ENCODE data around the gene LCE5A. TPM values are rescaled to one million over a fixed set of nuclear protein-coding genes. Genes with fewer than 3 reads are reported as not detected.

LCE5A gene
- total RNA-seq, 2 experiments from 2014 or later = not detected

DNA sequence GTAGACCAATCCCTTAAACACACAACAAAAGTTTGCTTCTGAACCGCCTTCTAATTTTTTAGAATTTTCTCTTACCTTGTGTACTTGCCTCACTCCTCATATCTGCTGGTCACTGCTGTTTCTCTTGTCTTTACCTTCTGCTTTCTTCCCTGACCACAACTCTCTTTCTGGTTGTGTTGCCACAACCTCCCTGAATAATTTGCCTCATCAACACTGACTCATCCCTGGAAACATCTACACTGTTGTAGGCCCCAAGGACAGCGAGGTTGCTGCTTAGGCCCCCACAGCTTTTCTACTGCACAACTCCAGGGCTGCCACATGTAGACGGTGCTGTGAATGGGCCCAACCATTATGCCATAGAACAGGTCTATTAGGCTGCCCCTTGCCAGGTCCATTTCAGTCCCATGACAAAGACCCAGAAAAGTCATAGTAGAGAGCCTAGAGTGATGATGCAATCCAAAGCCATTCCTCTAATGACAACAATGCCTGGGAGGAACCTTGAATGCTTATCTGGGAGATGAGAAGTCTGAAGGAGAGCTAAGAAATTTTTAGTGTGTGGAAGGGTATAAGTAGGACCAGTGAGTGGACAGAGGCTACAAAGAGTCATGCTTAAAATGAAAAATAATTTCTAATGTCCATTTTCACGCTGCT, 36.6 kb upstream of the LCE5A start:
- Mint-ChIP-seq H3K4me1 (ENCODE audit: low read depth) (no peaks in the 10 kb centered on the region), H3K27me3 (peaks cover 5% of the 10 kb centered on the region), H3K9me3 (peaks cover 21% of the 10 kb centered on the region), H3K4me3 (no peak overlapping the region), H3K27ac (no peak overlapping the region), H3K36me3 (ENCODE audit: low read depth) (no peaks in the 10 kb centered on the region)
- ChIA-PET CTCF (interaction anchor here (0.6 kb wide), 1 partner anchor 15 kb away, joined by 3 read pairs; no protein-coding TSS in a partner anchor), POLR2A (no interaction called here)
- DNase-seq (no peak), ATAC-seq (no peak)
- TF ChIP-seq, protein P1, sequence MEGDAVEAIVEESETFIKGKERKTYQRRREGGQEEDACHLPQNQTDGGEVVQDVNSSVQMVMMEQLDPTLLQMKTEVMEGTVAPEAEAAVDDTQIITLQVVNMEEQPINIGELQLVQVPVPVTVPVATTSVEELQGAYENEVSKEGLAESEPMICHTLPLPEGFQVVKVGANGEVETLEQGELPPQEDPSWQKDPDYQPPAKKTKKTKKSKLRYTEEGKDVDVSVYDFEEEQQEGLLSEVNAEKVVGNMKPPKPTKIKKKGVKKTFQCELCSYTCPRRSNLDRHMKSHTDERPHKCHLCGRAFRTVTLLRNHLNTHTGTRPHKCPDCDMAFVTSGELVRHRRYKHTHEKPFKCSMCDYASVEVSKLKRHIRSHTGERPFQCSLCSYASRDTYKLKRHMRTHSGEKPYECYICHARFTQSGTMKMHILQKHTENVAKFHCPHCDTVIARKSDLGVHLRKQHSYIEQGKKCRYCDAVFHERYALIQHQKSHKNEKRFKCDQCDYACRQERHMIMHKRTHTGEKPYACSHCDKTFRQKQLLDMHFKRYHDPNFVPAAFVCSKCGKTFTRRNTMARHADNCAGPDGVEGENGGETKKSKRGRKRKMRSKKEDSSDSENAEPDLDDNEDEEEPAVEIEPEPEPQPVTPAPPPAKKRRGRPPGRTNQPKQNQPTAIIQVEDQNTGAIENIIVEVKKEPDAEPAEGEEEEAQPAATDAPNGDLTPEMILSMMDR (IDR thresholded peaks at IDR 0.05) = no peak
- intact Hi-C loops (cut with micrococcal nuclease) = no loop called here

DNA sequence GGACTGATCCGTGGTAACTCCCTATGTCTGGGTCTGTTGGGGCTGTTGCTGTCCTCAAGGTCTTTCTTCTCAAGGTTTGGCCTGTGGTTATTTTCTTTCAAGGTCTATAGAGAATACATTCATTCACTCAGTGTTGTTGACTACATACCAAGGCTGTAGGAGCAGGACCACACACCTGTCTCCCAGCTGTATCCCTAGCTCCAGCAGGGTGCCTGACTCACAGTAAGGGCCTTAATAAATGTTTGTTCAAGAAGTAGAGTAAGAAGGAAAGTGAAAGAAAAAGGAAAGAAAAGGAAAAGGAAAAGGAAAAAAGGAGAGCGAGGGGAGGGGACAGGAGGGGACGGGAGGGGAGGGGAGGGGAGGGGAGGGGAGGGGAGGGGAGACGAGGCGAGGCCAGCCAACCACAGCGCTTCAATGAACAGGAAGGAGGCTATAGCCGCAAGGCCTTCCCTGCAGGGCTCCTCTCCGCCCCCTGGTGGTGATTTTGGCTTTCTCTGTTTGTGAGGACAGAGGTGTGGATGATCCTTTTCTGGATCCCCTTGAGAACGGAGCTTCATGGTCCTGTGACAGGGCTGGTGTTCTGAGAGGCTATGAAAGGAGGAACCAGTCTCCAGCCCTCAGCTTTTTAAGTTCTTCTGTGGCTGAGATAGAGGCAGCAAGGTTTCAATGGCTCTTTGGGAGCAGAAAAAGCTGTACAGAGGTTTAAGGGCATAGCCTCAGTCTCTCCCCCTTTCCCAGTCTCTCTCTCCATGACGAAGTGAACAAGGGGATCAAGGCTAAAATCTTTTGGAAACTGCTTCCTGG, 30.6 kb upstream of the LCE5A start:
- Mint-ChIP-seq H3K27ac (no peak overlapping the region), H3K4me3 (no peak overlapping the region), H3K36me3 (ENCODE audit: low read depth) (no peaks in the 10 kb centered on the region), H3K27me3 (no peaks in the 10 kb centered on the region), H3K9me3 (peaks cover 16% of the 10 kb centered on the region), H3K4me1 (ENCODE audit: low read depth) (peaks cover 7% of the 10 kb centered on the region)
- TF ChIP-seq, protein P1 (IDR thresholded peaks at IDR 0.05) = peak; percentile 49
- DNase-seq = peak; percentile 81
- ChIA-PET CTCF (interaction anchor here (0.8 to 3.5 kb wide), 8 partner anchors 10 to 291 kb away, joined by 3 to 32 read pairs (median 4); no protein-coding TSS in a partner anchor), POLR2A (interaction anchor here (0.7 kb wide), 1 partner anchor 29 kb away, joined by 3 read pairs; no protein-coding TSS in a partner anchor)
- intact Hi-C loops (cut with micrococcal nuclease) = no loop called here
- ATAC-seq = peak; percentile 81

DNA sequence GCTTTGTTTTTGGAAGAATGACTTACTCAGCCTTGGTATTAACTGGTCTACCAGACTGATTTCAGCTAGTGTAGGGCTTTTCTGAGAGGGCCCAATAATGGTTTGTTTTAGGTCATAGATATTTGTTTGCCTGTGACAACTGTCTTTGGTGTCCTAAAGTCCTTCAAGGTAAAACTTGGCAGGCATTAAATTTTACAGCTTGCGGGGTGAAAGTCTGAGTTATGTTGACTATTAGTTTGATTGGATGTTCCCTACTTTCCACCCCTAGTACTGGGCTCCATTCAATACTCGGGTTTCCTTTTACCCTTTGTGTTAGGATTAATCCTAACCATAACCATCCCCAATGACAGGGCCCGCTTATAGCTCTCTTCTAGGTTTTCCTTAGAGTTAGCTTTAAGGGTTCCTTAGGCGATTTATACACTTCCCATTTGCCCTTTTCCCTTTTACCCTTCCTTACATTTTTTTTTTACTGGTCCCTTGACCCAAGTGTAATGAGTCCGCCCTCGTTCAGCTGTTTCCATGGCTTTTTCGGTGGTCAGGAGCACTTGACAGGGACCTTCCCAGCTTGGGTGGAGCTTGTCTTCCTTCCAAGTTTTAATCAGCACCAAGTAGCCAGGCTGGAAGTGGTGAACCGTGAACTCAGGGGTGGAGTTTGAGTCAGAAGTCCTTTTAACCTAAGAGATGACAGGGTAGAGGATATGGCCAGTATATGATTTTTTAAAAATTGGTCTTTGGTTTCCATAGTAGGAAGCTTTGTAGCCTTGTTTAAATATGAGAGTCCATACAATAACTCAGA, 28.5 kb upstream of the LCE5A start:
- H3K9me3 Mint-ChIP-seq = peaks cover 8% of the 10 kb centered on the region
- H3K27ac Mint-ChIP-seq = no peak overlapping the region
- ChIA-PET POLR2A (no interaction called here), CTCF (interaction anchor here (0.7 to 3.5 kb wide), 4 partner anchors 10 to 51 kb away, joined by 3 to 32 read pairs (median 8); no protein-coding TSS in a partner anchor)
- DNase-seq = no peak
- H3K36me3 Mint-ChIP-seq (ENCODE audit: low read depth) = no peaks in the 10 kb centered on the region
- H3K27me3 Mint-ChIP-seq = no peaks in the 10 kb centered on the region
- intact Hi-C loops (cut with micrococcal nuclease) = no loop called here
- no peak overlapping the region for H3K4me3 Mint-ChIP-seq
- ATAC-seq = no peak
- TF ChIP-seq, protein P1 (IDR thresholded peaks at IDR 0.05) = no peak
- H3K4me1 Mint-ChIP-seq (ENCODE audit: low read depth) = peaks cover 7% of the 10 kb centered on the region

DNA sequence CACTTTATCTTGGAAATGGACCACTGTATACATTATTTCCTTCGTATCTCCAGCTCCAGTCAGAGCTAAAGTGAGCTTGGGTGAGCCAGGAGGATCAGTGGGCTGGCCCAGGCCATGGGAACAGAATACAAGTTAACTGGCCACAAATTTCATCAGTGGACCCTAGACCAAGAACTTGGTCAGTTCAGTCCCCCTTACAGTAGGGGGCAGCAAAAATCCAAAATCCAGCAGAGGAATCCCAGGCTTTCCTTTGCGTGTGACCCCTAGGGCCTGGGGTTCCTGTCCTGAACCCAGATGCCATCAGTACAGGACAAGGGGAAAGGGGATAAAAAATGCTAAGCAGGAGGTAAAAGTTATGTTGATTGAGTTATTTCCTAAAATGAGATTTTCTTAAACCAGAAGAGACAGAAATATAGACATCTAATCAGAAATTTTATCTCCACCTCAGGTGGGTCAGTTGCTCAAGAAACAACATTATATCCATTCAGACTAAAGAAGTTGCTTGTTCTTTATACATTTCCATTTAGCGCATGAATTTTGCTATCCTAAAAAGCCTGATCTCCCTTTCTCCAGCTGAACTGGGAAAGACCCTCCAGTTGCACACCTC, 24.1 kb upstream of the LCE5A start:
- H3K9me3 Mint-ChIP-seq = peaks cover 2% of the 10 kb centered on the region
- H3K36me3 Mint-ChIP-seq (ENCODE audit: low read depth) = no peaks in the 10 kb centered on the region
- intact Hi-C loops (cut with micrococcal nuclease) = no loop called here
- no peak overlapping the region for H3K27ac Mint-ChIP-seq
- ChIA-PET POLR2A (no interaction called here), CTCF (interaction anchor here (0.8 to 1.2 kb wide), 4 partner anchors 10 to 139 kb away, joined by 3 to 6 read pairs (median 3); no protein-coding TSS in a partner anchor)
- TF ChIP-seq, protein P1 (IDR thresholded peaks at IDR 0.05) = peak; percentile 50
- DNase-seq = peak; percentile 10
- no peak overlapping the region for H3K4me3 Mint-ChIP-seq
- peaks cover 3% of the 10 kb centered on the region for H3K27me3 Mint-ChIP-seq
- peaks cover 4% of the 10 kb centered on the region for H3K4me1 Mint-ChIP-seq (ENCODE audit: low read depth)
- peak; percentile 20 for ATAC-seq

Measured in activated CD8-positive, alpha-beta T cell treated with anti-CD3 and anti-CD28 coated beads for 36 hours (primary cell).